CD14-positive monocyte (primary cell): ENCODE data around the gene CD44. TPM values are rescaled to one million over a fixed set of nuclear protein-coding genes. Genes with fewer than 3 reads are reported as not detected.

Experiments used
- DNase-seq, 3 donors: peaks; one replicate each; pipeline ENCODE4 v3.0.0-alpha.2; 2011 to 2022
- H2AFZ ChIP-seq: 2 replicates; pipeline ENCODE4 v1.6.0; 2012; ENCODE audit warnings: mild to moderate bottlenecking, low read depth, low read length, inconsistent platforms; ENCODE audit not compliant: insufficient read depth, poor library complexity, severe bottlenecking
- H3K27ac ChIP-seq, 2 donors: 1 replicate in 1 of 2; 2 replicates in 1 of 2; pipeline ENCODE4 v1.5.1; 2012 to 2013; ENCODE audit warnings: low read length in 2 of 2, control low read depth in 1 of 2, inconsistent platforms in 1 of 2, low read depth in 1 of 2, mild to moderate bottlenecking in 1 of 2
- H3K27me3 ChIP-seq, 2 donors: one replicate each; pipeline versions ENCODE4 v1.6.0 to v1.6.1; 2011 to 2013; ENCODE audit warnings: low read length in 2 of 2; ENCODE audit not compliant: control insufficient read depth in 2 of 2, insufficient read depth in 2 of 2
- H3K36me3 ChIP-seq, 2 donors: replicated peaks in 1 of 2; 1 replicate in 1 of 2; 2 replicates in 1 of 2; pipeline versions ENCODE4 v1.5.1 to v1.6.1; 2012 to 2013; ENCODE audit warnings: low read length in 2 of 2, control low read depth in 1 of 2, inconsistent platforms in 1 of 2, mild to moderate bottlenecking in 1 of 2; ENCODE audit not compliant: insufficient read depth in 2 of 2, control insufficient read depth in 1 of 2
- H3K4me1 ChIP-seq, 2 donors: 1 replicate in 1 of 2; 2 replicates in 1 of 2; pipeline versions ENCODE4 v1.5.1 to v1.6.1; 2012 to 2013; ENCODE audit warnings: low read length in 2 of 2, control low read depth in 1 of 2, inconsistent platforms in 1 of 2, mild to moderate bottlenecking in 1 of 2, moderate library complexity in 1 of 2; ENCODE audit not compliant: insufficient read depth in 2 of 2, control insufficient read depth in 1 of 2
- H3K4me2 ChIP-seq: replicated peaks from 2 replicates; pipeline ENCODE3; 2012; ENCODE audit warnings: low read length, moderate library complexity, mild to moderate bottlenecking; ENCODE audit not compliant: poor library complexity, severe bottlenecking; ENCODE audit errors: extremely low read depth
- H3K4me3 ChIP-seq, 3 experiments: fragments of 200-600 bp in 1 of 3; sonication (generic) in 1 of 3; replicated peaks in 1 of 3; 1 replicate in 2 of 3; 2 replicates in 1 of 3; pipeline ENCODE4 v1.5.1; 2011 to 2013; ENCODE audit warnings: low read length in 3 of 3, mild to moderate bottlenecking in 3 of 3, control low read depth in 2 of 3, low read depth in 2 of 3, inconsistent platforms in 1 of 3, moderate library complexity in 1 of 3
- H3K79me2 ChIP-seq: 2 replicates; pipeline ENCODE4 v1.6.0; 2012; ENCODE audit warnings: mild to moderate bottlenecking, control low read depth, inconsistent platforms, low read length, moderate library complexity; ENCODE audit not compliant: insufficient read depth
- H3K9ac ChIP-seq: 2 replicates; pipeline ENCODE4 v1.6.0; 2017; ENCODE audit warnings: low read length, mild to moderate bottlenecking; ENCODE audit not compliant: insufficient read depth, poor library complexity, severe bottlenecking
- H3K9me3 ChIP-seq, 2 donors: replicated peaks in 1 of 2; 1 replicate in 1 of 2; 2 replicates in 1 of 2; pipeline versions ENCODE4 v1.5.1 to v1.6.1; 2012 to 2013; ENCODE audit warnings: low read length in 2 of 2, control low read depth in 1 of 2; ENCODE audit not compliant: control insufficient read depth in 1 of 2, insufficient read depth in 1 of 2
- H4K20me1 ChIP-seq: 2 replicates; pipeline ENCODE4 v1.6.0; 2012; ENCODE audit warnings: mild to moderate bottlenecking, low read length, control low read depth, moderate library complexity; ENCODE audit not compliant: insufficient read depth
- H3K27ac Mint-ChIP-seq, 7 donors: one replicate each; pipeline ENCODE4 v1.8.0; 2020; ENCODE audit warnings: mild to moderate bottlenecking in 7 of 7, mixed read lengths in 7 of 7, moderate library complexity in 6 of 7, inconsistent platforms in 2 of 7
- H3K27me3 Mint-ChIP-seq, 3 donors: one replicate each; pipeline ENCODE4 v1.8.0; 2021 to 2022; ENCODE audit warnings: low read depth in 3 of 3, mild to moderate bottlenecking in 3 of 3, mixed read lengths in 3 of 3, moderate library complexity in 3 of 3, inconsistent platforms in 1 of 3
- H3K36me3 Mint-ChIP-seq, 2 donors: one replicate each; pipeline ENCODE4 v1.8.0; 2020; ENCODE audit warnings: mixed read lengths in 2 of 2, inconsistent platforms in 1 of 2, mild to moderate bottlenecking in 1 of 2
- H3K4me1 Mint-ChIP-seq: one replicate; pipeline ENCODE4 v1.8.0; 2020; ENCODE audit warnings: mild to moderate bottlenecking, mixed read lengths
- H3K4me3 Mint-ChIP-seq, 2 donors: one replicate each; pipeline ENCODE4 v1.8.0; 2020; ENCODE audit warnings: mild to moderate bottlenecking in 2 of 2, mixed read lengths in 2 of 2, moderate library complexity in 1 of 2
- H3K9me3 Mint-ChIP-seq, 7 donors: one replicate each; pipeline ENCODE4 v1.8.0; 2020 to 2022; ENCODE audit warnings: mixed read lengths in 7 of 7, mild to moderate bottlenecking in 6 of 7, moderate library complexity in 6 of 7, inconsistent platforms in 2 of 7
- WGBS: methylation state at CpG from one replicate; pipeline ENCODE4 v1.1.5; 2013; ENCODE audit warnings: missing lambda C conversion rate; ENCODE audit not compliant: insufficient coverage; 5-methylcytosine and 5-hydroxymethylcytosine counted together
- intact Hi-C, 2 donors: fragments of 100-400 bp; cut with micrococcal nuclease; formaldehyde crosslinking; loops; one replicate each; pipeline versions ENCODE4 v1.15.0 to v1.15.1; 2023
- polyA plus RNA-seq, 3 donors: library from polyadenylated mRNA; depleted of rRNA in 1 of 3; unstranded in 2 of 3; stranded (reverse) in 1 of 3; fragments of 300-500 nt in 2 of 3; fragments of >200 nt in 1 of 3; fragmentation: Illumina TruSeq in 2 of 3; gene quantifications; 1 replicate in 2 of 3; 2 replicates in 1 of 3; pipeline ENCODE4 v1.2.3, GENCODE V29; 2012 to 2021
- TF ChIP-seq, protein P1 (sequence below): fragments of 200-600 bp; IDR thresholded peaks from one replicate; pipeline ENCODE4 v1.8.0; 2022; ENCODE audit warnings: antibody characterized with exemption, mild to moderate bottlenecking

CD44 gene
- polyA plus RNA-seq, 3 donors, result 415 to 866 (median 531) TPM

DNA sequence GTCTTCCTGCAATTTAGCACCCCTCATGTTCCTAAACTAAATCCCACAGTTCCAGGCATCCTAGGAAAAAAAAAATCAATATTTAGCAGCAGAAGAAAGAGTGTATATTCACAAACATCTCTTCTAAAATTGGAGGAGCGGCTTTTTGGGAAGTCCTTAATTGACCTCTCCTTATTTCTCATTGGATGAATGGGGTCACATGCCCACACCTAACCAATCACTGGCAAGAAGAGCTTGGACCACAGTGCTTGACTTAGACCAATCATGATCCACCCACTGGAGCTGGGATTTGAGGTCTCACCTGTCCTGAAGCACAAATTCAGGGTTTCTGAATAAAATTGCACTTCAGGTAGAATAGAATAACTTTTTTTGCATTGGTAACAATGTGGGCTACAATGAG, 16.0 kb downstream of the CD44 start:
- Mint-ChIP-seq H3K9me3 (peaks cover 0 to 4% (median 0%) of the 10 kb centered on the region in 7 donors), H3K4me1 (peaks cover 76% of the 10 kb centered on the region), H3K4me3 (no peak overlapping the region), H3K27ac (peak overlapping the region in 1 of 7 donors; percentile 82), H3K27me3 (peaks cover 0 to 2% (median 1%) of the 10 kb centered on the region in 3 donors), H3K36me3 (peaks cover 70 to 94% of the 10 kb centered on the region in 2 donors)
- Histone ChIP-seq H2AFZ (no peak overlapping the region), H3K4me3 (no peak overlapping the region), H3K27ac (peak overlapping the region in 1 of 2 donors; percentile 1), H3K4me1 (peaks cover 18 to 24% of the 10 kb centered on the region in 2 donors), H3K4me2 (no peak overlapping the region), H4K20me1 (peaks cover 100% of the 10 kb centered on the region), H3K27me3 (no peaks in the 10 kb centered on the region), H3K9ac (no peak overlapping the region), H3K79me2 (peaks cover 100% of the 10 kb centered on the region), H3K36me3 (peaks cover 45 to 93% of the 10 kb centered on the region in 2 donors), H3K9me3 (no peaks in the 10 kb centered on the region)
- DNase-seq, result no peak
- no CpG with 5 or more reads among the region's 1 CpG for WGBS
- intact Hi-C loops, result no loop called here
- TF ChIP-seq, protein P1, sequence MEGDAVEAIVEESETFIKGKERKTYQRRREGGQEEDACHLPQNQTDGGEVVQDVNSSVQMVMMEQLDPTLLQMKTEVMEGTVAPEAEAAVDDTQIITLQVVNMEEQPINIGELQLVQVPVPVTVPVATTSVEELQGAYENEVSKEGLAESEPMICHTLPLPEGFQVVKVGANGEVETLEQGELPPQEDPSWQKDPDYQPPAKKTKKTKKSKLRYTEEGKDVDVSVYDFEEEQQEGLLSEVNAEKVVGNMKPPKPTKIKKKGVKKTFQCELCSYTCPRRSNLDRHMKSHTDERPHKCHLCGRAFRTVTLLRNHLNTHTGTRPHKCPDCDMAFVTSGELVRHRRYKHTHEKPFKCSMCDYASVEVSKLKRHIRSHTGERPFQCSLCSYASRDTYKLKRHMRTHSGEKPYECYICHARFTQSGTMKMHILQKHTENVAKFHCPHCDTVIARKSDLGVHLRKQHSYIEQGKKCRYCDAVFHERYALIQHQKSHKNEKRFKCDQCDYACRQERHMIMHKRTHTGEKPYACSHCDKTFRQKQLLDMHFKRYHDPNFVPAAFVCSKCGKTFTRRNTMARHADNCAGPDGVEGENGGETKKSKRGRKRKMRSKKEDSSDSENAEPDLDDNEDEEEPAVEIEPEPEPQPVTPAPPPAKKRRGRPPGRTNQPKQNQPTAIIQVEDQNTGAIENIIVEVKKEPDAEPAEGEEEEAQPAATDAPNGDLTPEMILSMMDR, result no peak

DNA sequence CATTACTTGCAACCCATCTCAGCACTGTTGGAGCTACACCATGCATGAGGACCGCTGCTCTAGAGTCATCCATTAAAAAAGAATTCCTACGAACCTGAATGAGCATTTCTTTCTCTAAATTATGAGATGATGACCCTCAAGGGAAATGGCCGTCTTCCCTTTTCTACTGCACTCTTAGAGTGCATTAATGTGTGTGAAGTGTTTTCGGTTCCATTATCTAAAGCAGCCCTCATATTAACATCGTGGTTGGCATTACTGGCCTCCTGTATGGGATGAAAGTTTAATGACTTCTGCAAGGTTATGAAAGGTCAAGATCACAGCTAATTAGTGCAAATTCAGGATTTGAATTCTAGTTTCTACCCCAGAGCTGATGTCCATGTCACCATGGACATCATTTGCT, 16.7 kb downstream of the CD44 start:
- 90% methylated on average over 2 of the region's 5 CpGs for WGBS
- H3K4me3 Mint-ChIP-seq, result no peak overlapping the region
- H3K27me3 Mint-ChIP-seq, result peaks cover 0 to 2% (median 1%) of the 10 kb centered on the region in 3 donors
- peaks cover 100% of the 10 kb centered on the region for H3K79me2 ChIP-seq
- peaks cover 76 to 94% of the 10 kb centered on the region in 2 donors for H3K36me3 Mint-ChIP-seq
- no peaks in the 10 kb centered on the region for H3K9me3 ChIP-seq
- H3K9ac ChIP-seq, result no peak overlapping the region
- peaks cover 24 to 31% of the 10 kb centered on the region in 2 donors for H3K4me1 ChIP-seq
- no peak overlapping the region for H3K27ac ChIP-seq
- H3K4me1 Mint-ChIP-seq, result peaks cover 84% of the 10 kb centered on the region
- H3K27ac Mint-ChIP-seq, result no peak overlapping the region
- H2AFZ ChIP-seq, result no peak overlapping the region
- TF ChIP-seq, protein P1, result no peak
- H3K27me3 ChIP-seq, result no peaks in the 10 kb centered on the region
- H3K9me3 Mint-ChIP-seq, result peaks cover 0 to 4% (median 0%) of the 10 kb centered on the region in 7 donors
- H3K4me2 ChIP-seq, result no peak overlapping the region
- intact Hi-C loops, result no loop called here
- no peak overlapping the region for H3K4me3 ChIP-seq
- DNase-seq, result no peak
- peaks cover 100% of the 10 kb centered on the region for H4K20me1 ChIP-seq
- peaks cover 49 to 95% of the 10 kb centered on the region in 2 donors for H3K36me3 ChIP-seq
